ENCODE data around the gene LIMS2.

The LIMS2 gene

DNA sequence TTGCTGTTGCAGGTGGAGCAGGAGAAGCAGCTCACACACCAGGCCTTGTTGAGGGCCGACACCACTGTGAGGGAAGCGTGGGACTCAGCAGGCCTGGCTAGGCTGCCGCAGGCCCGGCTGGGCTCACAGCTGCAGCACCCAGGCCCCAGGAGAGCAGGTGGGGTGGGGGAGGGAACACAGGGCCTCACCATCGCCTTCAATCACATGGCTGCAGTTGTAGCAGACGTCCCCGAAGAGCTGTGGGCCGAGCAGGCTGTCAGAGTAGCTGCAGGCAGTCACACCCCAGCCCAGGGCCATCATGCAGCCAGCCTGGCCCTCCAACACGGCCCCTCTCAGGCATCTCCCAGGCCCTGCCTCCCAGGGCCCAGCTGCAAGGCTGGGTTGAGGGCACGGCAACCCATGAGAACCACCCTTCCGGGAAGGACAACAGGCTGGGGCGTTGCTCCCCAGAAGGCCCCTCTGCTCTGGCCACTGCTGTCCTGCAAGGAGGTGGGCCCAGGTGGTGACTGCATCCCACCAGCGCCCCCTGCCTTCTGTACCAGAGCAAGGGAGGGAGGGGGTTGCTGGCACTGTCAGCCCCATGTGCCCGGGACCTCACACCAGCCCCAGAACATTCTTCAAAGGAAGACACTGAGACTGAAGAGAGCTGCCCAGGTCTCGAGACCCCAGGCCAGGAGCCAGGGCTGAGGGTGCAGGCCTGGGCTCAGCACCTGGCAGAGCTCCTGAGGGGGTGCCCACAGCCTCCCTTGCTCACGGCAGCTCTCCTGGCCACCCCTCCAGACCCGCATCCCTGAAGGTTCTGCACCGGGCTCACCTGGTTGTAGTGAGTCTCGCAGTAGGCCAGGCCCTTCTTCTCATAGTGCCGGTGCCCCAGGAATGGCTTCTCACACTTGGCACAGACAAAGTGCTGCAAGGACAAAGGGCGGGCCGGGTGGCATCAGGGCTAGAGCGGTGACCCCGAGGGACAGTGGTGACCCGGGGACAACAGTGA lies 35.0 kb downstream of the LIMS2 start:
- Histone ChIP-seq H2BK120ac (ENCODE audit: insufficient read depth, low read length, poor library complexity) (no peak overlapping the region), H3K79me2 (ENCODE audit: control insufficient read depth, insufficient read depth, low read length, poor library complexity) (peaks cover 3% of the 10 kb centered on the region), H3K27me3 (ENCODE audit: insufficient read depth, low read length) (no peaks in the 10 kb centered on the region), H3K9ac (ENCODE audit: low read length) (no peak overlapping the region), H3K18ac (ENCODE audit: low read length) (no peak overlapping the region), H3K14ac (ENCODE audit: low read length) (no peak overlapping the region), H2AFZ (ENCODE audit: insufficient read depth, low read length, poor library complexity) (no peak overlapping the region), H2BK12ac (ENCODE audit: low read length) (no peak overlapping the region), H3K27ac (ENCODE audit: low read depth, low read length) (no peak overlapping the region), H3K79me1 (ENCODE audit: low read length) (peaks cover 29% of the 10 kb centered on the region), H3K9me3 (ENCODE audit: insufficient read depth, low read depth, low read length) (peaks cover 2% of the 10 kb centered on the region), H3K36me3 (ENCODE audit: control insufficient read depth in 1 of 2, insufficient read depth in 2 of 2, low read length in 2 of 2) (no peaks in the 10 kb centered on the region), H2BK5ac (ENCODE audit: low read depth, low read length, poor library complexity) (no peak overlapping the region), H3K4me2 (ENCODE audit: low read length) (no peak overlapping the region), H3K23ac (ENCODE audit: low read length) (no peak overlapping the region), H4K12ac (ENCODE audit: low read depth, low read length) (no peak overlapping the region), H3K4ac (ENCODE audit: low read depth, low read length) (no peak overlapping the region), H4K91ac (ENCODE audit: low read depth, low read length) (peak overlapping the region; percentile 99), H2AK5ac (ENCODE audit: low read length) (peak overlapping the region; percentile 36), H4K8ac (ENCODE audit: low read depth, low read length) (no peak overlapping the region), H3K4me3 (ENCODE audit: low read depth, low read length) (no peak overlapping the region), H3K4me1 (ENCODE audit: control insufficient read depth in 1 of 2, insufficient read depth in 2 of 2, low read length in 2 of 2) (peaks cover 18 to 35% of the 10 kb centered on the region in 2 experiments)
- peak; percentile 68 to 70 for DNase-seq
- WGBS (ENCODE audit: extremely low coverage, insufficient coverage, insufficient read length): no CpG with 5 or more reads among the region's 25 CpGs

DNA sequence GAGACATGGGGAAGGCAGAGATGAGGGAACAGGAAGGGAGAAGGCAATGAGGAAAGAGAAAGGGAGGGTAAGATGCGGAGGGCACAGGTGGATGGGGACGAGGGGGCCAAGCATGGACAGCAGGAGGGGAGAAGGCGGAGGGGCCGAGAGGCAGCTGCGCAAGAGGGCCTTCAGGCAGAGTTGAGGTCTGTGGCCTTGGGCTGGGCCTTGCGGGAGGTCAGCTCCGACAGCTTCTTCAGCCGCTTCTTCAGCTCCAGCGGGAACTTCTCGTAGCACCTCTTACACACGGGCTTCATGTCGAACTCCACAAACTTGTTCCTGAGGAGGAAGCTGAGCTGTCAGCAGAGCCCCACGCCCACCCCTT lies 36.2 kb downstream of the LIMS2 start:
- no CpG with 5 or more reads among the region's 13 CpGs for WGBS (ENCODE audit: extremely low coverage, insufficient coverage, insufficient read length)
- Histone ChIP-seq H3K4me2 (ENCODE audit: low read length) (no peak overlapping the region), H2AK5ac (ENCODE audit: low read length) (peak overlapping the region; percentile 65), H3K9me3 (ENCODE audit: insufficient read depth, low read depth, low read length) (peaks cover 4% of the 10 kb centered on the region), H3K4me3 (ENCODE audit: low read depth, low read length) (no peak overlapping the region), H2BK5ac (ENCODE audit: low read depth, low read length, poor library complexity) (no peak overlapping the region), H3K9ac (ENCODE audit: low read length) (no peak overlapping the region), H4K8ac (ENCODE audit: low read depth, low read length) (no peak overlapping the region), H3K4ac (ENCODE audit: low read depth, low read length) (no peak overlapping the region), H3K4me1 (ENCODE audit: control insufficient read depth in 1 of 2, insufficient read depth in 2 of 2, low read length in 2 of 2) (peaks cover 18 to 35% of the 10 kb centered on the region in 2 experiments), H4K91ac (ENCODE audit: low read depth, low read length) (peak overlapping the region; percentile 99), H3K27me3 (ENCODE audit: insufficient read depth, low read length) (no peaks in the 10 kb centered on the region), H2AFZ (ENCODE audit: insufficient read depth, low read length, poor library complexity) (no peak overlapping the region), H3K14ac (ENCODE audit: low read length) (no peak overlapping the region), H2BK12ac (ENCODE audit: low read length) (peak overlapping the region; percentile 5), H3K79me1 (ENCODE audit: low read length) (peaks cover 29% of the 10 kb centered on the region), H3K18ac (ENCODE audit: low read length) (no peak overlapping the region), H4K12ac (ENCODE audit: low read depth, low read length) (no peak overlapping the region), H3K36me3 (ENCODE audit: control insufficient read depth in 1 of 2, insufficient read depth in 2 of 2, low read length in 2 of 2) (no peaks in the 10 kb centered on the region), H2BK120ac (ENCODE audit: insufficient read depth, low read length, poor library complexity) (peak overlapping the region; percentile 95), H3K79me2 (ENCODE audit: control insufficient read depth, insufficient read depth, low read length, poor library complexity) (peaks cover 3% of the 10 kb centered on the region), H3K23ac (ENCODE audit: low read length) (no peak overlapping the region), H3K27ac (ENCODE audit: low read depth, low read length) (no peak overlapping the region)
- DNase-seq: no peak

DNA sequence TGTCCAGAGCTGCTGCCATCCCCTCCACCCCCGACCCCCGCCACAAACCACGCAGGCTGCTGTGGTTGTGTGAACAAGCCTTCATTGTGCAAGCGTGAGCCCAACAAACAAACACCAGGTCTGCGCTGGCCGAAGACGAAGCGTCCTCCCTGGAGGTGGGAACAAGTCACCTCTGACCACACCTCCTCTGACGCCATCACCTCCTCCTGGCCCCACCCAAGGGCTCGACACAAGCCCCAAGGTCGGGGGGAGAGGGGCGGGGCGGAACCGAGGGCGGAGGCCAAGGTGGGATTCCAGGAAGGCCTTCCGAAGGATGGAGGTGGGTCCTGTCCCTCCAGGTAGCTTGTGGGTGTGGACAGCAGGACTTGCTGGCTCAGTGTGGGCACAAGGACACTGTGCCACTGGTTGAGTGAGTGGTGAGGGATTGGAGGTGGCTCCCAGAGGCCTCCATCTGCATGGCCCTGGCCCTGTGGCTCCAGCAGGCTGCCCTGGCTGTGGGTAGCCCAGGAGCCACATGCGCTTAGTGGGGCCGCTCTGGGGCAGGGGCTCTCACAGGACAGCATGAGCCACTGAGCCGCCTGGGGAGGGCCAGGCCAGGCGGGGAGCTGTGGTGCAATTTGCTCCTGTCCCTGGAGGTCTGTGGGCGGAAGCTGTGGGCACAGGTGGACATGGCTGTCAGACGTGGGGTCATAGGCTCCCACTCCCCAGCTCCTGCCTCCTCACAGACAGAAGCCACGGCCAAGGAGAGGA lies 36.8 kb downstream of the LIMS2 start:
- no peak overlapping the region for H2BK5ac ChIP-seq (ENCODE audit: low read depth, low read length, poor library complexity)

DNA sequence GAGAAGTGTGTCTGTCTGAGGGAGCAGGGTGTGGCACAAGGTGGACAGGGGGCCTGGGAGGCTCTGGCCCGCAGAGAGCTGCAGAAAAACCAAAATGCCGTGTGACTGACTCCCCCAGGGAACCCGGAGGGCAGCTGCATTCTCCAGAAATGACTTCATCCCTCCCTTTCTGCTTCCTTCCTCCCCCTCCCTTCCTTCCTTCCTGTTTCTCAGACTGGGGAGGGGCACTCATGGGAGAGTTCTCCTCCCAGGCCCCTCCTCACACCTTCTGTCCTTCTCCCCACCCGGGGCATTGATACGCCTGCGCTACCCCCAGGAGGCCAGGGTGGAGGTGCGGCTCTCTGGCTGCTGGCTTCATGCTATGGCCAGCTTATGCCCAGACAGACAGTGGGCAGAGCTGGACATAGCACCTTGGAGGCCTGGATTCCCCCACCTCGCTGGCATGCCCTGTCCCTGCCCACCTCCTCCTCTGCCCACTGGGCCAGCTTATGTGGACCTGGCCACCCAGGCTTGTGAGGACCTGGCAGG lies 37.5 kb downstream of the LIMS2 start:
- Histone ChIP-seq H2BK12ac (ENCODE audit: low read length) (peak overlapping the region; percentile 89), H3K79me2 (ENCODE audit: control insufficient read depth, insufficient read depth, low read length, poor library complexity) (peaks cover 3% of the 10 kb centered on the region), H3K4me3 (ENCODE audit: low read depth, low read length) (no peak overlapping the region), H2BK120ac (ENCODE audit: insufficient read depth, low read length, poor library complexity) (peak overlapping the region; percentile 95), H3K14ac (ENCODE audit: low read length) (peak overlapping the region; percentile 91), H3K79me1 (ENCODE audit: low read length) (peaks cover 28% of the 10 kb centered on the region), H3K27ac (ENCODE audit: low read depth, low read length) (peak overlapping the region; percentile 70), H3K4ac (ENCODE audit: low read depth, low read length) (peak overlapping the region; percentile 77), H4K91ac (ENCODE audit: low read depth, low read length) (peak overlapping the region; percentile 99), H3K4me2 (ENCODE audit: low read length) (peak overlapping the region; percentile 17), H2AFZ (ENCODE audit: insufficient read depth, low read length, poor library complexity) (peak overlapping the region; percentile 62), H2BK5ac (ENCODE audit: low read depth, low read length, poor library complexity) (peak overlapping the region; percentile 74), H2AK5ac (ENCODE audit: low read length) (peak overlapping the region; percentile 89), H3K9me3 (ENCODE audit: insufficient read depth, low read depth, low read length) (peaks cover 4% of the 10 kb centered on the region), H3K27me3 (ENCODE audit: insufficient read depth, low read length) (no peaks in the 10 kb centered on the region), H4K12ac (ENCODE audit: low read depth, low read length) (peak overlapping the region; percentile 76), H3K36me3 (ENCODE audit: control insufficient read depth in 1 of 2, insufficient read depth in 2 of 2, low read length in 2 of 2) (no peaks in the 10 kb centered on the region), H4K8ac (ENCODE audit: low read depth, low read length) (peak overlapping the region; percentile 89), H3K9ac (ENCODE audit: low read length) (no peak overlapping the region), H3K23ac (ENCODE audit: low read length) (no peak overlapping the region), H3K18ac (ENCODE audit: low read length) (peak overlapping the region; percentile 88), H3K4me1 (ENCODE audit: control insufficient read depth in 1 of 2, insufficient read depth in 2 of 2, low read length in 2 of 2) (peaks cover 18 to 33% of the 10 kb centered on the region in 2 experiments)
- WGBS (ENCODE audit: extremely low coverage, insufficient coverage, insufficient read length): no CpG with 5 or more reads among the region's 8 CpGs
- peak; percentile 87 to 93 for DNase-seq

More for the DNA sequence above, 36.8 kb downstream of the LIMS2 start:
- peak; percentile 36 to 70 for DNase-seq
- no peak overlapping the region for H3K4me3 ChIP-seq (ENCODE audit: low read depth, low read length)
- H2AFZ ChIP-seq (ENCODE audit: insufficient read depth, low read length, poor library complexity): peak overlapping the region; percentile 3
- H3K18ac ChIP-seq (ENCODE audit: low read length): peak overlapping the region; percentile 8
- peak overlapping the region; percentile 99 for H4K91ac ChIP-seq (ENCODE audit: low read depth, low read length)
- H3K27ac ChIP-seq (ENCODE audit: low read depth, low read length): no peak overlapping the region
- no peak overlapping the region for H4K12ac ChIP-seq (ENCODE audit: low read depth, low read length)
- peak overlapping the region; percentile 65 for H2AK5ac ChIP-seq (ENCODE audit: low read length)
- no peaks in the 10 kb centered on the region for H3K36me3 ChIP-seq (ENCODE audit: control insufficient read depth in 1 of 2, insufficient read depth in 2 of 2, low read length in 2 of 2)
- no peak overlapping the region for H3K9ac ChIP-seq (ENCODE audit: low read length)
- no peak overlapping the region for H3K4ac ChIP-seq (ENCODE audit: low read depth, low read length)
- no peak overlapping the region for H3K23ac ChIP-seq (ENCODE audit: low read length)
- H3K27me3 ChIP-seq (ENCODE audit: insufficient read depth, low read length): no peaks in the 10 kb centered on the region
- peaks cover 29% of the 10 kb centered on the region for H3K79me1 ChIP-seq (ENCODE audit: low read length)
- peaks cover 18 to 35% of the 10 kb centered on the region in 2 experiments for H3K4me1 ChIP-seq (ENCODE audit: control insufficient read depth in 1 of 2, insufficient read depth in 2 of 2, low read length in 2 of 2)
- H4K8ac ChIP-seq (ENCODE audit: low read depth, low read length): peak overlapping the region; percentile 89
- H2BK12ac ChIP-seq (ENCODE audit: low read length): peak overlapping the region; percentile 5
- H2BK120ac ChIP-seq (ENCODE audit: insufficient read depth, low read length, poor library complexity): peak overlapping the region; percentile 95
- H3K4me2 ChIP-seq (ENCODE audit: low read length): no peak overlapping the region
- WGBS (ENCODE audit: extremely low coverage, insufficient coverage, insufficient read length): no CpG with 5 or more reads among the region's 23 CpGs
- peaks cover 3% of the 10 kb centered on the region for H3K79me2 ChIP-seq (ENCODE audit: control insufficient read depth, insufficient read depth, low read length, poor library complexity)
- peaks cover 4% of the 10 kb centered on the region for H3K9me3 ChIP-seq (ENCODE audit: insufficient read depth, low read depth, low read length)
- peak overlapping the region; percentile 91 for H3K14ac ChIP-seq (ENCODE audit: low read length)

All from trophoblast cell (in vitro differentiated cells and primary cell).